IMR-90 (cell line): ENCODE results near the gene PRR36. TPM values are rescaled to one million over a fixed set of nuclear protein-coding genes. Genes with fewer than 3 reads are reported as not detected.

ENCODE experiments used
- ATAC-seq: fragments of 200-7000 bp; cut with Tn5 transposase; 2 replicates; pipeline ENCODE4 v1.9.1; 2020; ENCODE audit warnings: low read depth, mild to moderate bottlenecking, moderate library complexity
- BruUV-seq: library from RNA; stranded (reverse); fragments of 400-500 nt; replicated peaks from 2 replicates; lab custom pipeline; 2021; lab: Mats Ljungman, UMichigan
- CTCF ChIA-PET: fragments of 300-600 bp; formaldehyde crosslinking; extraction: SDS; loops from one replicate; lab custom pipeline; 2021; ENCODE audit warnings: antibody characterized with exemption; lab: Yijun Ruan, JAX
- POLR2A ChIA-PET: fragments of 300-600 bp; sonication (Branson Sonifier 250); formaldehyde crosslinking; loops from one replicate; lab custom pipeline; 2022; ENCODE audit warnings: antibody characterized with exemption; ENCODE audit not compliant: unreplicated experiment; lab: Charles Lee
- DNase-seq: peaks from one replicate; pipeline ENCODE4 v3.0.0; 2013
- H2AFZ ChIP-seq: replicated peaks from 2 replicates; pipeline ENCODE3; 2013; ENCODE audit warnings: low read length, mild to moderate bottlenecking; ENCODE audit not compliant: poor library complexity
- H2AK5ac ChIP-seq: 2 replicates; pipeline ENCODE4 v1.6.1; 2013; ENCODE audit warnings: low read depth, low read length, inconsistent platforms
- H2AK9ac ChIP-seq: replicated peaks from 2 replicates; pipeline ENCODE3; 2013; ENCODE audit warnings: mild to moderate bottlenecking, low read depth, low read length, moderate library complexity; ENCODE audit not compliant: poor library complexity
- H2BK120ac ChIP-seq: 2 replicates; pipeline ENCODE4 v1.6.1; 2013; ENCODE audit warnings: low read depth, low read length, inconsistent platforms
- H2BK15ac ChIP-seq: 3 replicates; pipeline ENCODE4 v1.6.1; 2013; ENCODE audit warnings: low read depth, low read length, inconsistent platforms
- H2BK20ac ChIP-seq: 2 replicates; pipeline ENCODE4 v1.6.1; 2013; ENCODE audit warnings: low read depth, mild to moderate bottlenecking, inconsistent platforms, low read length, moderate library complexity
- H2BK5ac ChIP-seq: 2 replicates; pipeline ENCODE4 v1.6.1; 2013; ENCODE audit warnings: mild to moderate bottlenecking, low read depth, low read length, inconsistent platforms; ENCODE audit not compliant: poor library complexity, severe bottlenecking
- H3K14ac ChIP-seq: replicated peaks from 2 replicates; pipeline ENCODE4 v1.6.1; 2013; ENCODE audit warnings: low read depth, low read length, inconsistent platforms
- H3K18ac ChIP-seq: 2 replicates; pipeline ENCODE4 v1.6.1; 2013; ENCODE audit warnings: low read depth, low read length, control low read depth
- H3K23ac ChIP-seq: 2 replicates; pipeline ENCODE4 v1.6.1; 2013; ENCODE audit warnings: low read depth, low read length, inconsistent platforms
- H3K27ac ChIP-seq: 2 replicates; pipeline ENCODE4 v1.5.1; 2013; ENCODE audit warnings: mild to moderate bottlenecking, control low read depth, low read length; ENCODE audit not compliant: insufficient read depth
- H3K27me3 ChIP-seq: 2 replicates; pipeline ENCODE4 v1.6.1; 2013; ENCODE audit warnings: low read length; ENCODE audit not compliant: control insufficient read depth, insufficient read depth
- H3K36me3 ChIP-seq: 2 replicates; pipeline ENCODE4 v1.6.1; 2013; ENCODE audit warnings: low read length, mixed read lengths; ENCODE audit not compliant: control insufficient read depth, insufficient read depth
- H3K4ac ChIP-seq: 2 replicates; pipeline ENCODE4 v1.6.1; 2013; ENCODE audit warnings: low read depth, low read length, inconsistent platforms
- H3K4me1 ChIP-seq: 2 replicates; pipeline ENCODE4 v1.6.1; 2013; ENCODE audit warnings: low read length, mixed read lengths; ENCODE audit not compliant: control insufficient read depth, insufficient read depth
- H3K4me2 ChIP-seq: 2 replicates; pipeline ENCODE4 v1.6.1; 2013; ENCODE audit warnings: low read depth, mild to moderate bottlenecking, control low read depth, low read length, moderate library complexity
- H3K4me3 ChIP-seq: 2 replicates; pipeline ENCODE4 v1.5.1; 2013; ENCODE audit warnings: low read depth, mild to moderate bottlenecking, control low read depth, low read length, moderate library complexity; ENCODE audit not compliant: insufficient read depth
- H3K56ac ChIP-seq: 2 replicates; pipeline ENCODE4 v1.6.1; 2013; ENCODE audit warnings: low read length, inconsistent platforms; ENCODE audit not compliant: insufficient read depth; ENCODE audit errors: extremely low read depth
- H3K79me1 ChIP-seq, 2 experiments: 2 replicates each; pipeline ENCODE4 v1.6.1; 2013; ENCODE audit warnings: low read length in 2 of 2, inconsistent platforms in 1 of 2, low read depth in 1 of 2
- H3K9ac ChIP-seq: 2 replicates; pipeline ENCODE4 v1.6.1; 2013; ENCODE audit warnings: low read depth, low read length, control low read depth
- H3K9me1 ChIP-seq: 2 replicates; pipeline ENCODE4 v1.6.1; 2013; ENCODE audit warnings: low read length, inconsistent platforms; ENCODE audit not compliant: insufficient read depth
- H3K9me3 ChIP-seq: 2 replicates; pipeline ENCODE4 v1.6.1; 2013; ENCODE audit warnings: low read length; ENCODE audit not compliant: control insufficient read depth, insufficient read depth
- H4K20me1 ChIP-seq: 2 replicates; pipeline ENCODE4 v1.6.1; 2013; ENCODE audit warnings: low read length, inconsistent platforms; ENCODE audit not compliant: insufficient read depth
- H4K5ac ChIP-seq: 2 replicates; pipeline ENCODE4 v1.6.1; 2013; ENCODE audit warnings: mild to moderate bottlenecking, low read depth, low read length, control low read depth
- H4K8ac ChIP-seq, 2 experiments: 2 replicates each; pipeline ENCODE4 v1.6.1; 2013; ENCODE audit warnings: low read depth in 2 of 2, low read length in 2 of 2, control low read depth in 1 of 2, inconsistent platforms in 1 of 2
- H4K91ac ChIP-seq: 2 replicates; pipeline ENCODE4 v1.6.1; 2013; ENCODE audit warnings: low read depth, low read length, inconsistent platforms; ENCODE audit not compliant: insufficient read depth
- BHLHE40 ChIP-seq: fragments of 150-350 bp; IDR thresholded peaks from 2 replicates; pipeline ENCODE4 v1.6.1; 2016; ENCODE audit warnings: mild to moderate bottlenecking, low read depth, low read length
- CHD1 ChIP-seq: IDR thresholded peaks from 2 replicates; pipeline ENCODE4 v1.6.1; 2012; ENCODE audit warnings: low read depth, low read length, improper control_type of control experiment
- ELK1 ChIP-seq: fragments of 150-350 bp; IDR thresholded peaks from 2 replicates; pipeline ENCODE4 v1.6.1; 2016; ENCODE audit warnings: low read depth, mild to moderate bottlenecking, low read length, moderate library complexity, borderline replicate concordance
- FOS ChIP-seq: fragments of 150-350 bp; IDR thresholded peaks from 2 replicates; pipeline ENCODE4 v1.6.1; 2016; ENCODE audit warnings: low read depth, low read length
- MAZ ChIP-seq: IDR thresholded peaks from 2 replicates; pipeline ENCODE4 v1.6.1; 2012; ENCODE audit warnings: low read depth, mild to moderate bottlenecking, low read length, improper control_type of control experiment, moderate library complexity, borderline replicate concordance
- MXI1 ChIP-seq: IDR thresholded peaks from 2 replicates; pipeline ENCODE4 v1.6.1; 2012; ENCODE audit warnings: low read depth, mild to moderate bottlenecking, low read length, moderate library complexity, borderline replicate concordance
- NFE2L2 ChIP-seq: fragments of 150-350 bp; IDR thresholded peaks from 2 replicates; pipeline ENCODE4 v1.6.1; 2016; ENCODE audit warnings: low read depth, mild to moderate bottlenecking, low read length
- POLR2A ChIP-seq: IDR thresholded peaks from 2 replicates; pipeline ENCODE4 v1.6.1; 2012; ENCODE audit warnings: mild to moderate bottlenecking, low read depth, low read length
- WGBS, 2 experiments: methylation state at CpG; one replicate each; pipeline versions ENCODE4 v1.1.5 to v1.1.7; 2013; ENCODE audit warnings: missing lambda C conversion rate in 2 of 2; ENCODE audit not compliant: insufficient read length in 1 of 2; ENCODE audit errors: extremely low coverage in 2 of 2; 5-methylcytosine and 5-hydroxymethylcytosine counted together
- dilution Hi-C: fragments of 300-500 bp; cut with HindIII; formaldehyde crosslinking; loops from one replicate; pipeline ENCODE4 v1.14.3; 2018; ENCODE audit warnings: low sequenced_read_pairs; ENCODE audit not compliant: unreplicated experiment
- in situ Hi-C: fragments of 300-500 bp; cut with MboI; formaldehyde crosslinking; loops from 3 replicates; pipeline ENCODE4 v1.14.3; 2019; ENCODE audit warnings: low sequenced_read_pairs, inconsistent platforms, mixed read lengths
- intact Hi-C: fragments of 100-400 bp; cut with micrococcal nuclease; formaldehyde crosslinking; loops from 2 replicates; pipeline ENCODE4 v1.10.0; 2022
- polyA plus RNA-seq, 3 experiments: library from polyadenylated mRNA; depleted of rRNA; stranded (reverse); fragments of >200 nt; gene quantifications; 2 replicates each; pipeline ENCODE4 v1.2.3, GENCODE V29; 2012; ENCODE audit warnings: low replicate concordance in 1 of 3
- total RNA-seq: library from RNA; depleted of rRNA; stranded (reverse); fragments of >200 nt; gene quantifications from 2 replicates; pipeline ENCODE4 v1.2.3, GENCODE V29; 2012

The PRR36 gene
- total and polyA plus RNA-seq, 2 of the 4 experiments (the other 2 are of a cell fraction) = 0.02 TPM; not detected in 1

GRCh38 chr19:7921302-7921966, 47.2 kb upstream of the PRR36 start (continued):
- TF ChIP-seq BHLHE40 (no peak), FOS (no peak)

DNA sequence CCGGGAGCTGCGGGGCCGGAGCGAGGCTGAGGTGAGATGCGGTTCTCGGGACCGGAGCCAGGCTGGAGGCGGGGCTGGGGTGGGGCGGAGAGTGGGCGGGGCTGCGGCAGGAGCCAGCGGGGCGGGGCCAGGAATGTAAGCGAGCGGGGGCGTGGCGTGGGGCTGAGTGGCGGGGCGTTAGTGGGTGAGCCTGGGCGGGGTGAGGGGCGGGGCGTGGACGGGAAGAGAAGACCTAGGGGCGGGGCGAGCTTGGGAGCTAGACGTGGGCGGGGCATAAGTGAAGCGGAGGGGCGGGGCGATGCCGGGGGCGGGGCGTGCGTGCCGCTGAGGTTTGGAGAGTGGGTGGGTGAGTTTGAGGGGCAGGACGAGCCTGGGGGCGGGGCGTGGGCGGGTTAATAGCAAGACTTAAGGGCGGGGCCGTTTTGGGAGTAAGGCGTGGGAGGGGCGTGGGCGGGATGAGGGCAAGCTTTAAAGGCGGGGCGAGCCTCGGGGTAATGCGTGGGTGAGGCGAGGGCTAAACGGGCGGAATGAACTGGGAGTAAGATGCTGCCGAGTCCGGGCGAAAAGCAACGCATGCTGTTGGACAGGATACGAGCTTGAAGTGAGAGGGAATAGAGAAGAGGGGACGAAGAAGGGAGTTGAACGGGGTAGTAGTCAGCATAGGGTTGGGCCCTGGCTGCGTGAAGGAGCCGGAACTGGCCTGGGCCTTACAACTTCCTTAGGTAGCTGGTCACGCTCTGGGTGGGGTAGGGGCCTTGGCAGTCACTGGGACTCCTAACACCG, 46.5 kb upstream of the PRR36 start:
- ChIA-PET POLR2A (interaction anchor here (0.5 to 1.7 kb wide), 4 partner anchors 12 to 1914 kb away, joined by 3 to 18 read pairs (median 4); partner anchors contain the start of genes MAP2K7 and PIN1), CTCF (interaction anchor here (1.0 to 1.7 kb wide), 4 partner anchors 9 to 26 kb away, joined by 3 to 6 read pairs (median 5); partner anchors contain the start of gene MAP2K7)
- peak overlapping the region; percentile 68; the same call in 1 of the 2 replicates for H4K5ac ChIP-seq
- H3K56ac ChIP-seq = peak overlapping the region; percentile 43; the same call in 1 of the 2 replicates
- H3K4ac ChIP-seq = peak overlapping the region; percentile 97
- peak overlapping the region; percentile 82 for H4K91ac ChIP-seq
- peak overlapping the region; percentile 98 for H3K23ac ChIP-seq
- peak overlapping the region; percentile 84 for H3K27ac ChIP-seq
- WGBS, 2 experiments = 1% methylated on average over 22 of the region's 62 CpGs; no CpG with 5 or more reads in 1 of the 2 experiments
- BruUV-seq = no TSS peak
- H3K18ac ChIP-seq = peak overlapping the region; percentile 29; the same call in 1 of the 2 replicates
- TF ChIP-seq NFE2L2 (no peak), BHLHE40 (no peak), MXI1 (0 out of 2 replicates have a peak, but pooled peaks have one; percentile 15), CHD1 (no peak), ELK1 (no peak), POLR2A (peak; percentile 51; the same call in 1 of the 2 replicates), MAZ (peak; percentile 25; the same call in 1 of the 2 replicates)
- peaks cover 6% of the 10 kb centered on the region for H3K27me3 ChIP-seq
- H3K9ac ChIP-seq = peak overlapping the region; percentile 80
- peak overlapping the region; percentile 92 for H3K4me3 ChIP-seq
- peak overlapping the region; percentile 93 for H3K4me2 ChIP-seq
- H3K9me3 ChIP-seq = no peaks in the 10 kb centered on the region
- in situ Hi-C loops = no loop called here
- H3K14ac ChIP-seq = peak overlapping the region; percentile 99
- peak overlapping the region; percentile 99 for H2AK9ac ChIP-seq
- H3K9me1 ChIP-seq = peaks cover 9% of the 10 kb centered on the region
- no peak overlapping the region for H2BK15ac ChIP-seq
- H3K79me1 ChIP-seq = peaks cover 0 to 19% of the 10 kb centered on the region in 2 experiments; a peak in 2 of 4 replicates
- no peak overlapping the region; the same call in 1 of the 2 replicates for H2BK120ac ChIP-seq
- H2BK20ac ChIP-seq = no peak overlapping the region
- peak overlapping the region; percentile 95 for H2AK5ac ChIP-seq
- H3K4me1 ChIP-seq = peaks cover 20% of the 10 kb centered on the region
- ATAC-seq (peak; percentile 75), DNase-seq (peak; percentile 94)
- H3K36me3 ChIP-seq = peaks cover 7% of the 10 kb centered on the region; the same call in 1 of the 2 replicates
- peaks cover 11% of the 10 kb centered on the region for H4K20me1 ChIP-seq
- H4K8ac ChIP-seq = peak overlapping the region; percentile 1 to 94; a peak in 2 of 4 replicates
- peak overlapping the region; percentile 91 for H2BK5ac ChIP-seq
- intact Hi-C loops = no loop called here
- dilution Hi-C loops = no loop called here
- H2AFZ ChIP-seq = peak overlapping the region; percentile 100
